ENCODE results near the gene ANKRD36.
A peak's percentile ranks its signal among the peaks of the same experiment; 100 is the strongest.
"Not testable (repeated sequence)": the region's sequence is repeated elsewhere in the genome, so short reads cannot be mapped to it uniquely, and the experiment has no call there.

Gene ANKRD36

GRCh38 chr2:97113050-97113881, at the start of gene ANKRD36:
ANKRD36 (plus strand) TSS chr2:97113153; CDS start chr2:97113740, 587 bp downstream.
- DNase-seq, result peak; percentile 87

GRCh38 chr2:97066030-97066429, 46.9 kb upstream of the ANKRD36 start:
- not testable (repeated sequence) for DNase-seq

GRCh38 chr2:97067279-97068004, 45.5 kb upstream of the ANKRD36 start:
- DNase-seq, result no peak

GRCh38 chr2:97068074-97068473, 44.9 kb upstream of the ANKRD36 start:
- DNase-seq, result no peak

GRCh38 chr2:97068722-97069121, 44.2 kb upstream of the ANKRD36 start:
- not testable (repeated sequence) for DNase-seq

- not testable (repeated sequence) for DNase-seq
These were observed 42.0 kb upstream of the ANKRD36 start for GRCh38 chr2:97070915-97071314.

- DNase-seq, result not testable (repeated sequence)
These were observed 35.7 kb upstream of the ANKRD36 start for GRCh38 chr2:97077213-97077612.

- not testable (repeated sequence) for DNase-seq
These were observed 32.1 kb upstream of the ANKRD36 start for GRCh38 chr2:97080855-97081254.

- DNase-seq, result not testable (repeated sequence)
These were observed 30.7 kb upstream of the ANKRD36 start for GRCh38 chr2:97082206-97082605.

GRCh38 chr2:97083516-97083915, 29.4 kb upstream of the ANKRD36 start:
- DNase-seq, result not testable (repeated sequence)

- not testable (repeated sequence) for DNase-seq
These were observed 27.9 kb upstream of the ANKRD36 start for GRCh38 chr2:97085093-97085492.

- DNase-seq, result not testable (repeated sequence)
These were observed 24.2 kb upstream of the ANKRD36 start for GRCh38 chr2:97088706-97089105.

- DNase-seq, result not testable (repeated sequence)
These were observed 20.0 kb upstream of the ANKRD36 start for GRCh38 chr2:97092946-97093345.

- DNase-seq, result not testable (repeated sequence)
These were observed 18.8 kb upstream of the ANKRD36 start for GRCh38 chr2:97093983-97094771.

GRCh38 chr2:97094772-97095611, 18.0 kb upstream of the ANKRD36 start, which contains the start of gene FAHD2B:
FAHD2B (minus strand) TSS chr2:97094882; CDS start chr2:97091706, 3,176 bp downstream.
- peak; percentile 87 for DNase-seq

GRCh38 chr2:97095661-97096060, 17.3 kb upstream of the ANKRD36 start:
- DNase-seq, result no peak

- not testable (repeated sequence) for DNase-seq
These were observed 14.1 kb upstream of the ANKRD36 start for GRCh38 chr2:97098786-97099372.

- not testable (repeated sequence) for DNase-seq
These were observed 6.1 kb upstream of the ANKRD36 start for GRCh38 chr2:97106878-97107277.

- DNase-seq, result not testable (repeated sequence)
These were observed 1.7 kb upstream of the ANKRD36 start for GRCh38 chr2:97111246-97111645.

GRCh38 chr2:97112320-97113049, 468 bp upstream of the ANKRD36 start:
- peak; percentile 24 for DNase-seq

- DNase-seq, result not testable (repeated sequence)
These were observed 916 bp downstream of the ANKRD36 start for GRCh38 chr2:97113882-97114255.
